Progenitor cell of endocrine pancreas (in vitro differentiated cells): Measurements from ENCODE around the gene GNAS-AS1. TPM values are rescaled to one million over a fixed set of nuclear protein-coding genes. Genes with fewer than 3 reads are reported as not detected.

ENCODE experiments used
- DNase-seq: peaks from one replicate; pipeline ENCODE4 v3.0.0; 2021; ENCODE audit warnings: low spot score; ENCODE audit not compliant: unreplicated experiment
- H3K27ac Mint-ChIP-seq: 2 replicates; pipeline ENCODE4 v1.8.0; 2021; ENCODE audit warnings: mild to moderate bottlenecking, moderate library complexity, mixed read lengths
- H3K27me3 Mint-ChIP-seq: 2 replicates; pipeline ENCODE4 v1.8.0; 2021; ENCODE audit warnings: mixed read lengths
- H3K36me3 Mint-ChIP-seq: 2 replicates; pipeline ENCODE4 v1.8.0; 2022; ENCODE audit warnings: mixed read lengths; ENCODE audit not compliant: insufficient read depth
- H3K4me1 Mint-ChIP-seq: 2 replicates; pipeline ENCODE4 v1.8.0; 2021; ENCODE audit warnings: low read depth, mixed read lengths
- H3K4me3 Mint-ChIP-seq: 2 replicates; pipeline ENCODE4 v1.8.0; 2021; ENCODE audit warnings: low read depth, mild to moderate bottlenecking, moderate library complexity, mixed read lengths
- H3K9me3 Mint-ChIP-seq: 2 replicates; pipeline ENCODE4 v1.8.0; 2021; ENCODE audit warnings: low read depth, mixed read lengths
- total RNA-seq: library from RNA; stranded (reverse); gene quantifications from 2 replicates; pipeline ENCODE4 v1.2.1, GENCODE V29; 2021
- TF ChIP-seq, protein P1 (sequence below): fragments of 200-600 bp; sonication (generic); IDR thresholded peaks from one replicate; pipeline ENCODE4 v1.5.0; 2021; ENCODE audit warnings: antibody characterized with exemption, mild to moderate bottlenecking; ENCODE audit not compliant: unreplicated experiment

GNAS-AS1 gene
- total RNA-seq, 1 donor from 2014 or later: 4.3 TPM

DNA sequence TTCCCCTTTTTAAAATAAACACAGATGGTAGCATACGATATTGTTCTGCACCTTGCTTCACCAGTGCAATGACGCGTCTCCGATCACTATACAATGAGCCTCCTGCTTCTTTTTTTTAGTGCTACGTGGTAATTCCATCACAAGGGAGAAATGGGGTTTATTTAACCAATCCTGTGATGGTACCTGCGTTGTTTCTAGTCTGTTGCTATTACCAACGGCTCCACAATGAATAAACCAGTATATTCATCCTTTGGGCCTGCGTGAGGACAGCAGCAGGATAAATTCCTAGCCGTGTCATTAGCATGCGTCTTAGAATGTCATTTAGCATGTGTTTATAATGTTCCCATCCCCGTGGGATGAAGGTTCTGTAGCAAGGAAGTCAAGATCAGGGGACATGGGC is 42.9 kb downstream of the GNAS-AS1 start:
- peaks cover 10% of the 10 kb centered on the region for H3K4me1 Mint-ChIP-seq
- no peak for DNase-seq
- H3K27me3 Mint-ChIP-seq: peaks cover 27% of the 10 kb centered on the region
- H3K4me3 Mint-ChIP-seq: no peak overlapping the region
- TF ChIP-seq, protein P1, sequence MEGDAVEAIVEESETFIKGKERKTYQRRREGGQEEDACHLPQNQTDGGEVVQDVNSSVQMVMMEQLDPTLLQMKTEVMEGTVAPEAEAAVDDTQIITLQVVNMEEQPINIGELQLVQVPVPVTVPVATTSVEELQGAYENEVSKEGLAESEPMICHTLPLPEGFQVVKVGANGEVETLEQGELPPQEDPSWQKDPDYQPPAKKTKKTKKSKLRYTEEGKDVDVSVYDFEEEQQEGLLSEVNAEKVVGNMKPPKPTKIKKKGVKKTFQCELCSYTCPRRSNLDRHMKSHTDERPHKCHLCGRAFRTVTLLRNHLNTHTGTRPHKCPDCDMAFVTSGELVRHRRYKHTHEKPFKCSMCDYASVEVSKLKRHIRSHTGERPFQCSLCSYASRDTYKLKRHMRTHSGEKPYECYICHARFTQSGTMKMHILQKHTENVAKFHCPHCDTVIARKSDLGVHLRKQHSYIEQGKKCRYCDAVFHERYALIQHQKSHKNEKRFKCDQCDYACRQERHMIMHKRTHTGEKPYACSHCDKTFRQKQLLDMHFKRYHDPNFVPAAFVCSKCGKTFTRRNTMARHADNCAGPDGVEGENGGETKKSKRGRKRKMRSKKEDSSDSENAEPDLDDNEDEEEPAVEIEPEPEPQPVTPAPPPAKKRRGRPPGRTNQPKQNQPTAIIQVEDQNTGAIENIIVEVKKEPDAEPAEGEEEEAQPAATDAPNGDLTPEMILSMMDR: no peak
- no peak overlapping the region for H3K27ac Mint-ChIP-seq
- H3K36me3 Mint-ChIP-seq: no peaks in the 10 kb centered on the region
- peaks cover 2% of the 10 kb centered on the region for H3K9me3 Mint-ChIP-seq

DNA sequence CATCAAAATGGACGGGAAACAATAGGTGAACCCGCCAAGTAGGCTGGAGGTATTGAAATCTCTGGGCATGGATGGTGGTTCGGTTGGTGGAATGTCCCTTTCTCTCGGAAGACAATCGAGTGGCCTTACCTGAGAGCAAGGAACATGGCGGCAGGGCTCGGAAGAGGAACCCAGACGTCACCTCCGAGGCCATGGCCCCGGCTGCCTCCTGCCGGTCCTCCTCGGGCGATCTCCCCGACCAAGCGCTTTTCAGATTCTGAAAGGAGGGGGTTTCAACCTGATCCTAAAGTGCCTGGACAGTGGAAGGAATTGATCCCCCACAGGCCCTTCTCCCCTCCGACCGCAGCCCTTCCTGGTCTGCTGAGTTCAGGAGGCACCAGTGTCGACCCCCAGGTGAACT is 47.2 kb downstream of the GNAS-AS1 start:
- Mint-ChIP-seq H3K9me3 (no peaks in the 10 kb centered on the region), H3K27me3 (peaks cover 31% of the 10 kb centered on the region), H3K27ac (no peak overlapping the region), H3K4me1 (peaks cover 10% of the 10 kb centered on the region), H3K36me3 (no peaks in the 10 kb centered on the region), H3K4me3 (no peak overlapping the region)
- DNase-seq: no peak
- TF ChIP-seq, protein P1: no peak

DNA sequence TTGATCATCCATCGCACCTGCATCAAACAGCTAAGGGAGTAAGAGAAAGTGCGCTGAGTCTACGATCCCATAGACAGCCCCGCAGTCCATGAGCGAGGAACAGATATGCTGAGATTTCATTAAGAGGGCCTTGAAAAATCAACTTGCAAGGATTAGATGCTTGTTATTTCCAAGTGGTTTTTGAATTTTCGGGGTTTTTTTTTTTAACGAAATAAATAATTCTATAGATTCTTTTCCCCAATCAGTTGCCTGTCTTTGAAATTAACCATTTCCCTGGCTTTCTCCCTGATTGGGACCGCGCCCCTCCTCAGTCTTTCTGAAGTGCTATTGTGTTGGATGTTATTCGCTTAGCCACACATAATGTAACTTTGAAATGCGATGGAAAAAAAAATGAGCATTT is 48.6 kb downstream of the GNAS-AS1 start:
- DNase-seq: no peak
- Mint-ChIP-seq H3K4me3 (no peak overlapping the region), H3K9me3 (no peaks in the 10 kb centered on the region), H3K27me3 (peaks cover 31% of the 10 kb centered on the region), H3K27ac (no peak overlapping the region), H3K4me1 (peaks cover 10% of the 10 kb centered on the region), H3K36me3 (no peaks in the 10 kb centered on the region)
- TF ChIP-seq, protein P1: no peak

DNA sequence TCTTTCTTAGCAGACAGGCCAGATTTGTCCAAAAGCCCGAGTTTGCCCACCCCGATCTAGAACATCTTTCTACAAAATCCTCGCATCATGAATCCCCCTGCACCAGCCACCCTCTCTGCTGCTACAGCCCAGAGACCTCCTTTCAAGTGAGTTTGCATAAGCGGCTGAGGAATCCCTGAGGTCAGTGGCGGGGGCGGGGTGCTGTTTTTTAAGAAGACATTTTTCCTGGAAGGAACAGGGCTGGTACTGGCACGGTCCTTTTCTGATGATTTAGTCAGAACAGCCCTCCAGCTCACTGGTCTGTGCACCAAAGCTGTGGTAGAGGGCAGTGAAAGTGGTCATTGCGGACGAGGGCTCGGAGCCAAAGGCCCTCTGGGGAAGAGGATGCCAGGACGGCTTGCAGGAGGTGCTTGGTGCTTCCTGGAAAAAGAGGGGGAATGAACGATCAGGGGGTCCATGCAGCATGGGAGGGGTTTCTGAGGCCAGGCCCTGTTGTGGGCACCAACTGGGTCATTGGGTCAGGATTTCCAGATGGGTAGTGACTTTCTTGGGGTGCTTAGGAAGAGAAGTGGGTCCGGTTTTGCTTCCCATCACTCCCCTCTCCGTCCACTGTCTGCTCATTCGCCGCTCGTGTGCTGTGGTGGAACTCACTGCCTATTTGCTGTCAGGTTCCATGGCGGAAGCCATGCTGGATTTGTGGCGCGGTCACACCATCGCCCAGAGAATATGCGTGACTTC is 50.4 kb downstream of the GNAS-AS1 start:
- H3K36me3 Mint-ChIP-seq: no peaks in the 10 kb centered on the region
- no peaks in the 10 kb centered on the region for H3K9me3 Mint-ChIP-seq

DNA sequence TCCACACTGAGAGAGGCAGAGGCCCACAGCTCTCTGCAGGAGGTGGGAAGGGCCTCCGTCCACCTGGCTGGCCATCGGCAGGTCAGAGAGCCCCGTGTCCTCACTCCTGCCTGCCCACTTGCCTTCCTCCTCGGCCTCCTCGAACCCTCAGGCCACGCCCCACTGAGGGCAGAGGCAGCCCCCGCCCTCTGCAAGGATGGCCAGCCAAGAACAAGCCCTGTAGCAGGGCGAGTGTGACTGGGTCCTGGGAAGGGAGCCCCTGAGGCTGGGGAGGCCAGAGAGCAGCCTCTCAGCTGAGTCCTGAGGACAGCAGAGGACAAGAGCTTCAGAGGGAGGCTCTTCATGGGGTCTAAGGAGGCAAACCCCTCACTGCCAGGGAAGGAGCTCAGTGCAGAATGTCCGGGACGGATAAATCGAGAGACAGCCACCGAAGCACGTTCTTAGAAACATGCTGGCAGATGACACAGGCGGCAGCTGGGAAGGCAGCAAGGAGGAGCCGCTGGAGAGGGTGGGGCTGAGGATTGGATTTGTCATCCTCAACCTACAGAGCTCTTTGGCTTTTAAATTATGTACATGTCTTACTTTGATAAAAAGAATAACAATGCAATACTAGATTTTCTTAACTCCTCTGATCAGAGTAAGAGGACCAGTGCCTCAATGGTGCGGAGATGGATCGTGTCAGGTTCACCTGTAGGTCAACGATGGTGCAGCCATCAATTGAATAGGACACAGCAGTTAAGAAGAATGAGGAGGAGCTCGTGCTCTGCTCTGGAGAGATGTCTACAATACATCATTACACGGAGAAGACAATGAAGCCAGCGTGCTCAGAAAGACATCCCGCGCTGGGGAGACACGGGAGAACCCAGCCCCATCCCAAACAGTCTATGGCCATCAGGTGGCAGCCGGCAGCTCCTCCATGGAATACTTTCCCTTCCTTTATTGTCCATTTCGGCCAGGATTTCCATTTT is 53.0 kb downstream of the GNAS-AS1 start:
- Mint-ChIP-seq H3K27ac (no peak overlapping the region), H3K4me3 (no peak overlapping the region), H3K36me3 (no peaks in the 10 kb centered on the region), H3K4me1 (no peaks in the 10 kb centered on the region), H3K27me3 (peaks cover 36% of the 10 kb centered on the region), H3K9me3 (no peaks in the 10 kb centered on the region)
- DNase-seq: no peak
- TF ChIP-seq, protein P1: no peak

More for the DNA sequence above, 50.4 kb downstream of the GNAS-AS1 start:
- TF ChIP-seq, protein P1: no peak
- H3K4me3 Mint-ChIP-seq: no peak overlapping the region
- peaks cover 35% of the 10 kb centered on the region for H3K27me3 Mint-ChIP-seq
- DNase-seq: no peak
- H3K27ac Mint-ChIP-seq: no peak overlapping the region
- H3K4me1 Mint-ChIP-seq: peaks cover 8% of the 10 kb centered on the region
